HG02852 (cell line): ENCODE data around the gene HBEGF.
"Not testable (repeated sequence)": the region's sequence is repeated elsewhere in the genome, so short reads cannot be mapped to it uniquely, and the experiment has no call there.

Experiments
- ATAC-seq: cut with Tn5 transposase; IDR thresholded peaks from one replicate; pipeline ENCODE4 v1.9.1; 2021; ENCODE audit warnings: mild to moderate bottlenecking, moderate library complexity; ENCODE audit not compliant: unreplicated experiment

The HBEGF gene

DNA sequence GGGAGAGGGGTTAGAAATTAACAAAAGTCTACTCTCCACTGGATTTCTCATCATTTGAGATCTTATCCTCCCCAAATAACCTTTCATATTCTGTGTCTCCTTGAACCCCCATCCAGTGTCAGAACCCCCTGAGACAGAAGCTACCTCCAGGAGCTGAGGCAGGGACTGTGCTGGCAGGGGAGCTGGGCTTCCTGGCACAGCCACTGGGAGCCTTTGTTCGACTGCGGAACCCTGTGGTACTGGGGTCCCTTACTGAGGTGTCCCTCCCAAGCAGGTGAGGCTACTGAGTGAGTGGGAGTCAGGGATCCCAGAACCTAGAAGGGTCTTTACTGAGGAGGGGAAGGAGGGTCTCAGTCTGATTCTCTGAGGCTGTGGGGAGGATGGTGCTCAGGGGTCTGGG is 15.5 kb upstream of the HBEGF start:
- ATAC-seq: no peak

GRCh38 chr5:140360681-140361479 is 14.5 kb upstream of the HBEGF start:
- ATAC-seq: no peak

DNA sequence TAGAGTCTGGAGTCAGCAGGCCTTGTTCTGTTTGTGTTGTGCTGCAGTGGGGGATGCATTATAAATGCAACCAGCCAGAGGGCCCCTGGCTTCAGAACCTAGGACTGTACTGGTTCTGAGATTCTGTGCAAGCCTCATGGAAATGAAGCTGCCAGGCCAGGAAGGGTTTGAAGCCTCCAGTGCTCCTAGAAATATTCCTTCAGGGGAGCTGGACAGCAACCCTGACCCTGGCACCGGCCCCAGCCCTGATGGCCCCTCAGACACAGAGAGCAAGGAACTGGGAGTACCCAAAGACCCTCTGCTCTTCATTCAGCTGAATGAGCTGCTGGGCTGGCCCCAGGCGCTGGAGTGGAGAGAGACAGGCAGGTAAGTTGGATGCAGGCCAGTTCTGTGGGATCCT is 13.7 kb upstream of the HBEGF start, which contains the start of gene SLC4A9:
Gene SLC4A9 (plus strand): TSS at position 94 of the 400 bp plus-strand sequence. CDS start 43 bp downstream, at position 137.
- ATAC-seq: no peak

DNA sequence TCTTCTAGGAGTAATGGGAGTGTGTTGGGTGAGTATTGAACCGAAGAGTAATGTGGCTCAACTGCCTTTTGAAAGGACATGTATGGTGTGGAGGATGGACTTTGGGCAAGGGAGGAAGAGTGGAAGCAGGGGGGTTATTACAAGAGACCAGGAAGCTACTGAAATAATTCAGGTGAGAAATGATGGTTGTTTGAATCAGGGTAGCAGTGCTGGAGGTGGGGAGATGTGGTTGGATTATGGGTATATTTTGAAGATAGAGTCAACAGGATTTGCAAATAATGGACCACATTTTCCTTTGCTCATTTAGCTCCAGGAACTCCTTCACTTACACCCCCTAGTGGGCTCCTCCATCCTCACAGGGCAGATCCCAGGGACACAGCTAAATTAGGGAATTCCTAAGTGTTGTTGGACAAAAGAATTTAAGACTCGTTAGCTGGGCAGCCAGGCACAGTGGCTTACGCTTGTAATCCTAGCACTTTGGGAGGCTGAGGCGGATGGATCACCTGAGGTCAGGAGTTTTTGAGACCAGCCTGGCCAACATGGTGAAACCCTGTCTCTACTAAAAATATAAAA is 12.4 kb upstream of the HBEGF start:
- ATAC-seq: no peak

DNA sequence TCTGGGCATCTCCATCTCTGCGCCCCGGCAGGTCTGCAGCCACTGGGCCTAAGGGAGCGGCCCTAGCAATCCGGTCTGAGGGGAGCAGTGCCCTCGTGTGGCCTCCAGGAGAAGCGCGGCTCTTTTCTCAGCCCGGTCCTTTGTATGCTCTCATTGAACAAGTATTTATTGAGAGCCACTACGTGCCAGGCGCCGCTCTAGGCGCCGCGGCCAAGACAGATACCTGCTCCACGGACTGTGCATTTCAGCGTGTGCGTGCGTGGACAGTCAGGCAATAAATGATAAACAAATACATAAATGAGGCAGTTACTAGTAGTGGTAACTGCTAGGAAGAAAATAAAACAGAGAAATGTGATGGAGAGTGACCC is 11.3 kb upstream of the HBEGF start:
- peak; percentile 95 for ATAC-seq

DNA sequence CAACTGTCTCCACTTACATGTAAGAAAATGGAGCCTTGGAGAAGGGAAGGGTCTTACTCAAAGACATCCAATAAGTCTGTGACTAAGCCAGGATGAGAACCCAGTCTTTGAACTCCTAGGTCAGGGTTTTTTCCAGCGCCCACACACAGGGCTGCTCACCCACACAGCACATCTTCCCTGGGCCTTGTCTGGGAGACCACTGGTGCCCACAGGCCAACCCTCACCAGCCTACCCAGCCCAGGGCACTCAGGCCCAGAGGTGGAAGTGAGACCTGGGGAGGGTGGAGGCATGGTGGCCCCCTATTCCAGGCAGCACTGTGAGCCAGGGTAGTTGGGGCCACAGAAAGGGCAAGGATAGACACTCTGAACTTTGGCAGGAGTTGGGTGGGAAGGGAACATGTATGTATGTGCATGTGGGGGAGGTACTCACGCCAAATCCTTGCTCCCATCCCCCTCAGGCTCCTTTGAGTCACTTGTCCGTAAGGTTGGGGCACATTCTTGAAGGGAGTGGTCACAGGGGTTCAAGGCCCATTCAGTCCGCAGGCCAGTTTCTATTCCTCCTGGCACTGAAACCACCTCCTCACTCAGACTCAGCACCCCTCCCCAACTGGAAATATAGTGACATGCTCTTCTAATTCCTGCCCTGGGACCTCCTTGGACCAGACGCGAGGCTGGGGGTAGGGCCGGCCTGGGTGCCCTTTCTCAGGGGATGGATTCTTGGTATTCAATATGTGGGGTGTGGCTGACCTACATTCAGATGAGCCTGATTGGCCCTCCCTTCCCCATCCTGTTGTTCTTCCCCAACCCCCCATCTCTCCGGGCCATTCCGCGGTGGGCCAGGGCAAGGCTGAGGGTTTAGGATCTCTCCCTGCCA is 10.7 kb upstream of the HBEGF start:
- peak; percentile 29 for ATAC-seq

- no peak for ATAC-seq
These were observed 9.1 kb upstream of the HBEGF start for GRCh38 chr5:140355546-140355945.

DNA sequence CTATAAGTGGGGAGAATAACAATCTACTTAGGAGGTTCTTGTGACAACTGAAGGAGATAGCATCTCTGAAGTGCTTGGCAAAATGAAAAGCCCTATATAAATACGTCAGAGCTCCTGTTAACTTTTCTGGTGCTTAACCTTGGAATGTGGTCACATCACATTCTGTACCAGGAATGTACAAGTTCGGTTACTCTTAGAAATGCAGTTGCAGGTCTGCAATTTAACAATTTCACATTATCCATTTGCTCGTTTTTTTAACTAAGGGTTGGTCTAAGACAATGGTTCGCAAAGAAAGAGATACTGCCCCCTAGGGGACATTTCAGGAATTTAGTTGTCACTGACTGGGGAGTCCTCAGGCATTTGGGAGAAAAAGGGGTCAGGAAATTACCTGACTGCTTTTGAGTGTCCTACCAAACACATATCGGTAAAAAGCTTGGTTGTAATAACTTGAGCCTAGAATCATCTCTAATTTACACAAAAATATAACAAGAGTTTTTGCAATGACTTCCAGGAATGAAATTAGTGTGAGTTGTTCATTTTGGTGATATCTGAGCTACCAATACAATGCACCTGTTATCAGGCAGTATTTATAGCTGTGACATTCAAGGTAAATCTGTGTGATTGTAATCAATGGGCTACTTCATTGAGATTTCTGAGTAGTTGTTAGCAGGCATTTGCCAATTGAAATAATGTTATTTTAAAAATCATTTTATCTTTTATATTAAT is 5.4 kb upstream of the HBEGF start:
- peak; percentile 80 for ATAC-seq

DNA sequence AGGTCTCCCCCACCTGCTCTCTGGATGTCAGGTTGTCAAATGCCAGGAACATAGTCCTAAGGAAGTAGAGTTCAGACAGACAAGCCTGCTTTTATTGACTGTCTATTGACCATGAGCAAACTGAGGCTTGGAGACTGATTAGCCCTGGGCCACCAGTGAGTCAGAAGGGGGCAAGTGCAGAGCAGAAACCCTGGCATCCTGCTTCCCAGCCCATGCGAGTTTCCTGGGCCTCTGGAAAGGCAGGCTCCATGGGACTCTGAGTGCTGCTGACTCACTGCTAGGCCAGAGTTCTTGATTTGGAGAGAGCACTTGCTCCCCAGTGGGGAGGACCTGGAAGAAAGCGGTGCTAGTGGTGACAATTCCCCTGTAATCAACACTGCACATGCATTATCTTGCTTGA is 2.8 kb upstream of the HBEGF start:
- ATAC-seq: no peak

DNA sequence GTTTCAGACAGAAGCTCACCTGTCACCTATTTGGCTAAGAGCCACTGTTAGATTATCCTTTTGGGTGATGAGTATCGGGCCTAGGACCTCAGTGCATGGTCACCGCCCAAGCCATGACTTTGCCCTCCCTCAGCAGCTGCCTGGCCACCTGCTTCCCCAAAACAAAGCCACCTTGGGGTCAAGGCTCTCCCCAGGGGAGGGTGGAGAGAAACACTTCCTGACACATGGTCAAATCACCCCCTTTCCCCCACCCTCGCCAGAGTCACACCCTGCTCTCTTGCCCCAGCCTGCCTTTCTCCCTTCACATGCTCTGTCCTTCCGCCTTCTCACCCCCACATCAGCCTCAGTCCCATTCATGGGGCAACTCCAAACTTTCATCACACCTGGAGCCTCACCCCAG is 1.7 kb upstream of the HBEGF start:
- ATAC-seq: no peak

GRCh38 chr5:140347360-140347759 is 957 bp upstream of the HBEGF start:
- ATAC-seq: no peak

GRCh38 chr5:140345919-140346347 is 470 bp downstream of the HBEGF start:
- peak; percentile 16 for ATAC-seq

DNA sequence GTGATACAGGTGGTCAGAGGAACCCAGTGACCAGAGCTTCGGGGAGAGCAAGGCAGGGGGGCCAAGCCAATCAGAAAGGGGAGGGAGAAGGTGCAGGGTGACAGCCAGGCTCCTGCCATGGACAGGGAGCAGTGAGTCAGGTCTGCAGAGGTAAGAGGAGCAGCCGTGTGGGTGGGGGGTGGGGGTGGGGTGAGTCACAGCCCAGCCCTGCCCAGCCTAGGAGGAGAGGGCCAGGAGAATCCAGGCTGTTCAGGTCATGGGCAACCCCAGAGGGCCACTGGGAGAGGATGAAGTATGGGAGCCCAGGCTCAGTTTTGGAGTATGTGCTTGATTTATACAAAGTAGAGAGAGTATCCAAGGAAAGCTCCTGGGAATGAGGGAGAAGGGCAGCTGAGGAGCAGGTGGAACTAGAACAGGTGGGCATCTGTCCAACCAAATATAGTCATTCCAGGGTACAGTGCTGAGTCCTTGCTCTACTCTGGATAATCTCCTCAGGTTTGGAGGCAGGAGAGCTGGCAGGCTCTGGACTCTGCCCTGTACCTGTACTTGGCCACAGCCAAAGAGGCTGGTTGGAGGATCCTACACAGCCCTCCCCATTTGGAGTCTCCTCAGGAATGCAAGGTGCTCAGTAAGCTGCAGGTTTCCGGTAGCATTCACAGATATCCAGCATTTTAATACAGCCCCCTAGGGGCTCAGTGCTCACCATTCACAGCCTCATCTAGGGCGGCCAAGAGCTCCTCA is 1.6 kb downstream of the HBEGF start:
- no peak for ATAC-seq

- ATAC-seq: not testable (repeated sequence)
These were observed 2.6 kb downstream of the HBEGF start for GRCh38 chr5:140343849-140344248.

DNA sequence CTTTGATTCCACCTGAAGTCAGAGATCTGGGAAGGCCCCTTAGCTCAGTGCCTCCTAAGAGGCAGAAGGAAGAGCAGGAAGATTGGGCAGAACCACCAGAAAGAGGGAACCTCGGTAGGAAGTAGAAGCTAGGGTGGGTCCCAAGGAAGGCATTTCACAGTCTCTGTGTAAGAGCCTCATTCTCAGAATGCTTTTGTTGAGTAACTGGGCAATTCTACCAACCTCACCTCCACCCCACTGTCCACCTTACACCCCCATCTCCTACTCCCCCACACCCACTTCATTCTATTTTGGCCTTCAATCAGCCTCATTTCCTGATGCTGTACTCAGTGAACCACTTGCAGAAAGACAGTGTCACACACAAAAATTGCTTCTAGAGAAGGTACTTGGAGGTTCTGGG is 3.5 kb downstream of the HBEGF start:
- ATAC-seq: no peak

DNA sequence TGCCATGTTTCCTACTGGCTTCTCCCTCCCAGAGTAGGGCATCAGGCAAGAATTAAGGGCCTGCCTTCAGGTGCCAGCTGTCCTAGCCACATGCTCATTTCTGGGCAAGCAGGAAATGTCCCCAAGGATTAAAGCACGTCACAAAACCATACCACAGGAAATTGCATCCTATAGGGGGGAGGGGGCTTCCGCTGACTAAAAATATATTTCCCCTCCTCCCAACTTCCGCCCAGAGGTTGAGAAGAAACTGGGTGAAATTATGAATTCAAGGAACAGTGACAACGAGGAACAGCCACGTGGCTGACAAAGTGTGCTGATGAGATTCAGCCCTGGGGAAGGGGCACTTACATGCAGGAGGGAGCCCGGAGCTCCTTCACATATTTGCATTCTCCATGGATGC is 4.1 kb downstream of the HBEGF start:
- no peak for ATAC-seq

DNA sequence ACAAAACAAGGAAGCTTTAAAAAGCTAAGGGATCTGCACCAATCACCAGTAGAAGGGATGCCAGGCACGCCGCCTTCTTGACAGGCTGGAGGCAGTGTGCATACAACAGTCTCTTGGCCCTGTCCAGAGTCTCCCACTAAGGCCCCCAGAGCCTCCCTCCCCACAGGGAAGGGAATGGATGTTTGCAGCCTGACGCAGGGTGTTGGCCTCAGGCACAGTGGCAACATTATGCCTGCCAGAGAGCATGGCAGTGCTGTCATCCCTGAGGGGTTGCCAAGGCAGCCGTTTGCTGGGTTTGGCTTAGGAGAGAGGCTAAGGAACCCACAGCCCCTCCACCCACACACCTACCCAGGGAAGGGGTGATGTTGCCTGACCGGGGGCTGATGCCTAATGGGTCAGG is 4.8 kb downstream of the HBEGF start:
- no peak for ATAC-seq

DNA sequence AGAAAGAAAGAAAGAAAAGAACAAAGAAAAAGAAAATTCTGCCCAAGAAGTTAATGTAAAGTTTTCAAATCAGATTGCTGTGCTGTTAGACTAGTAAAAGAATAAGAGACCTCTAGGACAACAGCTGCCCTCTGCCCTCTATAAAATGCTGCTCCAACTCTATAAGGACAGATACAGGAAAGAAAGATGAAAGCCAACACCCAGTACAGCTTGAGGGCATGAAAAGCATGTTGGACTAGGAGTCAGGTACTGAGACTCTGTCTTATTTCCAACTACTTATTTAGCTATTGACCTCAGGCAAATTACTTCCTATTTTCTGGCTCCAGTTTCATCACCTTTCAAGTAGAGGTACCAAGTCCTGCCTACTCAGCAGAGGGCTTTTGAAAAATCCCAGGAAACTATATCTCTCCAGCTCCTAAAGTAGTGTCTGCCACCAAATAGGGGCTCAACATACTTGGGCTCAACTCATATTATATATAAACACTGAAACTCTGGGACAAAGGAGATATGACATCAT is 5.7 kb downstream of the HBEGF start:
- no peak for ATAC-seq

- no peak for ATAC-seq
These were observed 6.8 kb downstream of the HBEGF start for GRCh38 chr5:140339636-140340035.

- ATAC-seq: no peak
These were observed 7.5 kb downstream of the HBEGF start for GRCh38 chr5:140338908-140339307.
